ENCODE measurements around the gene LHX5. TPM values are rescaled to one million over a fixed set of nuclear protein-coding genes. Genes with fewer than 3 reads are reported as not detected.

LHX5 gene
- total and polyA plus RNA-seq, 7 donors = not detected

DNA sequence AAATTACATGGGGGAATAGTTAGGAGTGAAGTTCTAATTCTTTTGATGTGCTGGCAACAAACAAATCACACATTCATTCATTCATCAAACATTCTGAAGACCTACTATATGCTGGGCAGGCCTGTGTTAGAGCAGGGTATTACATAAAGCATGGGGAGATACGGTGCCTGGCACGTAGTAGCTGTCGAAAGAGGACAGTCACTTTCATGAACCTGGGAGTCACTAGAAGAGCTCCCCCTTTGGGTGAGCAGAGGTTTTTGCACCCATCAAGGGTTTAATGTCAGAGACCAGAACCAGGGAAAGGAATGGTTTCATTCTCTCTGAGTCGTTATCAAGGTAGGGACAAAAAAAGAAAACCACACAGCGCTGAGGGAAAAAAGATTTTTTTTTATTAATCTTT is 10.0 kb downstream of the LHX5 start:
- no peak overlapping the region for H3K4me3 ChIP-seq
- DNase-seq = no peak
- H3K4me1 ChIP-seq = peaks cover 0 to 40% (median 35%) of the 10 kb centered on the region in 4 donors
- intact Hi-C loops (cut with DNase I) = loop anchor here (2.0 kb wide), 1 partner anchor 451 kb away; no protein-coding TSS in a partner anchor
- WGBS, 2 donors = 24 to 30% methylated on average over 5 of the region's 5 CpGs
- no peaks in the 10 kb centered on the region for H3K36me3 ChIP-seq
- H3K9me3 ChIP-seq = no peaks in the 10 kb centered on the region
- H3K27me3 ChIP-seq = peaks cover 40 to 91% (median 45%) of the 10 kb centered on the region in 3 donors
- TF ChIP-seq, protein P1, sequence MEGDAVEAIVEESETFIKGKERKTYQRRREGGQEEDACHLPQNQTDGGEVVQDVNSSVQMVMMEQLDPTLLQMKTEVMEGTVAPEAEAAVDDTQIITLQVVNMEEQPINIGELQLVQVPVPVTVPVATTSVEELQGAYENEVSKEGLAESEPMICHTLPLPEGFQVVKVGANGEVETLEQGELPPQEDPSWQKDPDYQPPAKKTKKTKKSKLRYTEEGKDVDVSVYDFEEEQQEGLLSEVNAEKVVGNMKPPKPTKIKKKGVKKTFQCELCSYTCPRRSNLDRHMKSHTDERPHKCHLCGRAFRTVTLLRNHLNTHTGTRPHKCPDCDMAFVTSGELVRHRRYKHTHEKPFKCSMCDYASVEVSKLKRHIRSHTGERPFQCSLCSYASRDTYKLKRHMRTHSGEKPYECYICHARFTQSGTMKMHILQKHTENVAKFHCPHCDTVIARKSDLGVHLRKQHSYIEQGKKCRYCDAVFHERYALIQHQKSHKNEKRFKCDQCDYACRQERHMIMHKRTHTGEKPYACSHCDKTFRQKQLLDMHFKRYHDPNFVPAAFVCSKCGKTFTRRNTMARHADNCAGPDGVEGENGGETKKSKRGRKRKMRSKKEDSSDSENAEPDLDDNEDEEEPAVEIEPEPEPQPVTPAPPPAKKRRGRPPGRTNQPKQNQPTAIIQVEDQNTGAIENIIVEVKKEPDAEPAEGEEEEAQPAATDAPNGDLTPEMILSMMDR (IDR thresholded peaks at IDR 0.05) = no peak
- TF ChIP-seq POLR2AphosphoS5 (IDR thresholded peaks at IDR 0.05) (no peak), EP300 (IDR thresholded peaks at IDR 0.05) (no peak), POLR2A (IDR thresholded peaks at IDR 0.05) (no peak)
- no peak overlapping the region for H3K27ac ChIP-seq

DNA sequence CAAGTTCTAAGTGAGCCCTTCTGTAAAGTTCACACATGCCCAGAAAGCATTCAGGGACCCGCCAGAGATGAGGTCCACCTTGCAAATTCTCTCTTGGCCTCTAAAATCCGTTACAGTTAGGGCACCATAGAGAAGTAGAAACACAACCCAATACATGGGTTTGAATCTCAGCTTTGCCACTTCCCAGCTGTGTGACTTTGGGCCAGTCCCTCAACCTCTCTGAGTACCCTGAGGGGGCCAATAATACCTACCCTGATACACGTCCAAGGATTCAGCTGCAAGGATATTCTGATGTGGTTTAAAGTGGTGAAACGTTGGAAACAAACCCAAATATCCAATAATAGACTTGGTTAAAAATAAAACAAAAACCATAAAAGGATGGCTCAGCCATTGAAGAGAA is 11.7 kb downstream of the LHX5 start:
- no peak overlapping the region for H3K27ac ChIP-seq
- DNase-seq = no peak
- TF ChIP-seq POLR2AphosphoS5 (IDR thresholded peaks at IDR 0.05) = no peak
- TF ChIP-seq, protein P1 (IDR thresholded peaks at IDR 0.05) = no peak
- no peak for TF ChIP-seq EP300 (IDR thresholded peaks at IDR 0.05)
- H3K4me3 ChIP-seq = no peak overlapping the region
- H3K9me3 ChIP-seq = no peaks in the 10 kb centered on the region
- no peaks in the 10 kb centered on the region for H3K36me3 ChIP-seq
- 27 to 40% methylated on average over 4 of the region's 4 CpGs for WGBS, 2 donors
- H3K4me1 ChIP-seq = peaks cover 0 to 30% (median 28%) of the 10 kb centered on the region in 4 donors
- intact Hi-C loops (cut with DNase I) = no loop called here
- peaks cover 23 to 79% (median 28%) of the 10 kb centered on the region in 3 donors for H3K27me3 ChIP-seq

DNA sequence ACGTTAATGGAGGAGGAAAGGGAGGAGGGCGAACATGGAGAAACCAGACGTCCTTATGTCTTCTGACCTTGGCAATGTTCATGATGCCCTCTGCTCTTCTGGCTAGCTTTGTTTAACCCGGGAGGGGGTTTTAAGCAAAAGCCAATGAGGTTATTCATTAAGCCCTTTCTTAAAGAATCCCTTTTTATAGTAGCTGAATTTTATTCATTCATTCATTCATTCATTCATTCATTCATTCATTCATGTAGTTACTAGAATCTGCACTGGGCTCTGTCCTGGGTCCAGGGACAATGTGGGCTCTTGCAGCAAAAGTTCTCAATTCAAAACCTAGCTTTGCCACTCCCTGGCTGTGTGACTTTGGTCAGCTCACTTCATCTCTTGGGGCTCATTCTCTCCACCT is 14.0 kb downstream of the LHX5 start:
- no peaks in the 10 kb centered on the region for H3K9me3 ChIP-seq
- no peak overlapping the region for H3K4me3 ChIP-seq
- intact Hi-C loops (cut with DNase I) = no loop called here
- H3K27me3 ChIP-seq = peaks cover 1 to 68% (median 6%) of the 10 kb centered on the region in 3 donors
- H3K27ac ChIP-seq = no peak overlapping the region
- TF ChIP-seq POLR2A (IDR thresholded peaks at IDR 0.05) (no peak), EP300 (IDR thresholded peaks at IDR 0.05) (no peak)
- WGBS, 2 donors = 24 to 58% methylated on average over 4 of the region's 4 CpGs
- H3K36me3 ChIP-seq = no peaks in the 10 kb centered on the region
- no peak for DNase-seq
- H3K4me1 ChIP-seq = peaks cover 0 to 8% (median 5%) of the 10 kb centered on the region in 4 donors

DNA sequence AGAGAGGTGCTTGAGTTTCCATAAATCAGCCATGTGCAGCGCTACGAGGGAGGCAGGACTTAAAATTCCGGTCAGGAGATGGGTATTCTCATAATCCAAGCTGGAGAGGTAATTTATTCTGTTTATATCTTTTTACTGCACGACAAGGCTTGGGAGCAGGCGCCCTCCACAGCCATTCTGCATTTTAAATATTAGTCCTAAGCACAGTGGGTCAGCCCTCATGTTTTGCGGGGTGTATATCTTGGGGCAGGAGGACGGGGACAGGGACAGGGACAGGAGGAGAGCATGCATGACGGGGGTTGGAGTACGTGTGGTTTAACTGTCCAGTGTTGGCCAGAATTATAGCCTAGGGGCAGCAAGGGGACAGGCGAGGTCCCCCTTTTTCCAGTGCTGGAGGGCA is 14.5 kb downstream of the LHX5 start:
- Histone ChIP-seq H3K27me3 (peaks cover 0 to 63% (median under 1%) of the 10 kb centered on the region in 3 donors), H3K9me3 (no peaks in the 10 kb centered on the region), H3K4me3 (no peak overlapping the region), H3K4me1 (peaks cover 0 to 3% (median under 1%) of the 10 kb centered on the region in 4 donors), H3K27ac (no peak overlapping the region), H3K36me3 (no peaks in the 10 kb centered on the region)
- 49 to 54% methylated on average over 10 of the region's 10 CpGs for WGBS, 2 donors
- DNase-seq = no peak
- TF ChIP-seq POLR2A (IDR thresholded peaks at IDR 0.05) = no peak
- TF ChIP-seq, protein P1 (IDR thresholded peaks at IDR 0.05) = no peak
- intact Hi-C loops (cut with DNase I) = no loop called here

DNA sequence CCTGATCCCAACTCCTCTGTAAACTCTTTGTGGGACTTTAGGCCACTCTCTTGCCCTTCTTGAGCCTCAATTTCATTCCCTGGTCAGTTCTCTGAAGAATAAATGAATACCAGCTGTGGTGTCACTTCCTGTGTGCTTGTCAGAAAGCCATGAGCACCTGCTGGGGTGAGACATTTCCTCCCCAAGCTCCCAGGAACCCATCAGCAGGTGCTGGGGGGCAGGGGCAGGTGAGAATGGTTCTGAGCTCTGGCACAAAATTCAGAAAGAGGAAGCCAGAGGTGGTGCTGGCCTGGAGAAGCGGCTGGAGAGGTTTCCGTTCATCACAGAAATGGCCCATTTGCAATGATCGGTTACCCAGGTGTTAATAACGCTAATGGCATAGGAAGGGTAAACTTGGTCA is 14.9 kb downstream of the LHX5 start:
- WGBS, 2 donors = 53 to 59% methylated on average over 4 of the region's 4 CpGs
- H3K9me3 ChIP-seq = no peaks in the 10 kb centered on the region
- H3K36me3 ChIP-seq = no peaks in the 10 kb centered on the region
- TF ChIP-seq EP300 (IDR thresholded peaks at IDR 0.05) (no peak), POLR2AphosphoS5 (IDR thresholded peaks at IDR 0.05) (no peak), POLR2A (IDR thresholded peaks at IDR 0.05) (no peak)
- TF ChIP-seq, protein P1 (IDR thresholded peaks at IDR 0.05) = no peak
- no peak overlapping the region for H3K27ac ChIP-seq
- no peak overlapping the region for H3K4me3 ChIP-seq
- intact Hi-C loops (cut with DNase I) = no loop called here
- no peaks in the 10 kb centered on the region for H3K4me1 ChIP-seq
- peaks cover 0 to 58% (median 0%) of the 10 kb centered on the region in 3 donors for H3K27me3 ChIP-seq
- DNase-seq = no peak

Measured in sigmoid colon (tissue), 7 donors.